Tibial nerve (tissue), 4 donors: ENCODE measurements around the gene NKAIN4. TPM values are rescaled to one million over a fixed set of nuclear protein-coding genes. Genes with fewer than 3 reads are reported as not detected.
A peak's percentile ranks its signal among the peaks of the same experiment; 100 is the strongest.

Source experiments
- DNase-seq, 2 donors: peaks; one replicate each; pipeline ENCODE4 v3.0.0-alpha.2; 2019; ENCODE audit warnings: low spot score in 2 of 2
- H3K27ac ChIP-seq, 4 donors: fragments of 200-600 bp; sonication (generic) in 3 of 4; one replicate each; pipeline ENCODE4 v1.5.1; 2017 to 2019; ENCODE audit warnings: mild to moderate bottlenecking in 1 of 4
- H3K27me3 ChIP-seq, 2 donors: fragments of 200-600 bp; sonication (generic) in 1 of 2; one replicate each; pipeline versions ENCODE4 v1.5.1 to v1.6.0; 2017 to 2019
- H3K36me3 ChIP-seq, 3 donors: fragments of 200-600 bp; sonication (generic); one replicate each; pipeline ENCODE4 v1.5.1; 2018 to 2019
- H3K4me1 ChIP-seq, 4 donors: fragments of 200-600 bp; sonication (generic) in 3 of 4; one replicate each; pipeline ENCODE4 v1.5.1; 2017 to 2019
- H3K4me3 ChIP-seq, 4 donors: fragments of 200-600 bp; sonication (generic) in 3 of 4; one replicate each; pipeline ENCODE4 v1.5.1; 2017 to 2019; ENCODE audit warnings: mild to moderate bottlenecking in 1 of 4, moderate library complexity in 1 of 4
- H3K9me3 ChIP-seq, 4 donors: fragments of 200-600 bp; sonication (generic) in 3 of 4; one replicate each; pipeline ENCODE4 v1.5.1; 2017 to 2019
- CTCF ChIP-seq, 5 experiments: fragments of 200-600 bp in 3 of 5; fragments of 450-650 bp in 2 of 5; sonication (generic) in 3 of 5; IDR thresholded peaks; one replicate each; pipeline ENCODE4 v1.5.1; 2016 to 2019; ENCODE audit warnings: antibody characterized with exemption in 5 of 5, mild to moderate bottlenecking in 3 of 5, moderate library complexity in 2 of 5
- EP300 ChIP-seq, 2 donors: sonication (generic); formaldehyde crosslinking; IDR thresholded peaks; one replicate each; pipeline ENCODE4 v1.6.1; 2017; ENCODE audit warnings: antibody characterized with exemption in 2 of 2, mild to moderate bottlenecking in 1 of 2
- POLR2A ChIP-seq, 2 donors: fragments of 450-650 bp; IDR thresholded peaks; one replicate each; pipeline ENCODE4 v1.6.1; 2017; ENCODE audit warnings: antibody characterized with exemption in 2 of 2, mild to moderate bottlenecking in 2 of 2, moderate library complexity in 2 of 2
- WGBS, 2 donors: methylation state at CpG; one replicate each; pipeline ENCODE4 v1.1.5; 2018; 5-methylcytosine and 5-hydroxymethylcytosine counted together
- total RNA-seq, 4 donors: library from RNA; depleted of rRNA; stranded (reverse); fragments of >200 nt; gene quantifications; one replicate each; pipeline ENCODE4 v1.1.0, GENCODE V29; 2016

Gene NKAIN4
- total RNA-seq, result 1 to 10 TPM; 1.2 to 7.2 (median 3.1) TPM

GRCh38 chr20:63254232-63254605 is at the start of gene NKAIN4:
Gene NKAIN4 (minus strand): TSS chr20:63254463. CDS start chr20:63254450, 13 bp downstream.
- H3K4me3 ChIP-seq, result peak within 1 kb of the TSS; percentile 22 to 55 (median 23)
- no peaks in the 10 kb centered on the region for H3K36me3 ChIP-seq
- H3K27me3 ChIP-seq, result peaks cover 0 to 73% of the 10 kb centered on the region in 2 donors
- H3K9me3 ChIP-seq, result no peaks in the 10 kb centered on the region
- TF ChIP-seq EP300 (IDR thresholded peaks at IDR 0.05), result no peak
- TF ChIP-seq POLR2A (IDR thresholded peaks at IDR 0.05), result no peak
- no peak for TF ChIP-seq CTCF (IDR thresholded peaks at IDR 0.05)
- H3K27ac ChIP-seq, result peak within 1 kb of the TSS in 3 of 4 donors; percentile 12 to 63 (median 43)
- DNase-seq, result no peak
- H3K4me1 ChIP-seq, result peaks cover 0 to 33% (median 8%) of the 10 kb centered on the region in 4 donors
- 1% methylated on average over 23 to 33 of the region's 46 CpGs for WGBS, 2 donors

GRCh38 chr20:63303095-63303666 is 48.9 kb upstream of the NKAIN4 start:
- TF ChIP-seq CTCF (IDR thresholded peaks at IDR 0.05) (no peak), POLR2A (IDR thresholded peaks at IDR 0.05) (no peak), EP300 (IDR thresholded peaks at IDR 0.05) (no peak)
- DNase-seq, result no peak

GRCh38 chr20:63301671-63302070 is 47.4 kb upstream of the NKAIN4 start:
- H3K9me3 ChIP-seq, result peaks cover 0 to 17% (median 4%) of the 10 kb centered on the region in 4 donors
- no peak overlapping the region for H3K27ac ChIP-seq
- WGBS, 2 donors, result 98 to 100% methylated on average over 1 of the region's 1 CpG
- no peak for TF ChIP-seq EP300 (IDR thresholded peaks at IDR 0.05)
- TF ChIP-seq POLR2A (IDR thresholded peaks at IDR 0.05), result no peak
- TF ChIP-seq CTCF (IDR thresholded peaks at IDR 0.05), result no peak
- no peak for DNase-seq
- no peaks in the 10 kb centered on the region for H3K36me3 ChIP-seq
- peaks cover 0 to 50% of the 10 kb centered on the region in 2 donors for H3K27me3 ChIP-seq
- no peak overlapping the region for H3K4me3 ChIP-seq
- H3K4me1 ChIP-seq, result peaks cover 0 to 9% (median 0%) of the 10 kb centered on the region in 4 donors

More at GRCh38 chr20:63303095-63303666, 48.9 kb upstream of the NKAIN4 start:
- no peaks in the 10 kb centered on the region for H3K4me1 ChIP-seq
- WGBS, 2 donors, result 62 to 65% methylated on average over 5 of the region's 5 CpGs
- no peak overlapping the region for H3K27ac ChIP-seq
- no peak overlapping the region for H3K4me3 ChIP-seq
- H3K36me3 ChIP-seq, result no peaks in the 10 kb centered on the region
- H3K27me3 ChIP-seq, result peaks cover 0 to 50% of the 10 kb centered on the region in 2 donors
- peaks cover 0 to 17% (median 4%) of the 10 kb centered on the region in 4 donors for H3K9me3 ChIP-seq

- TF ChIP-seq POLR2A (IDR thresholded peaks at IDR 0.05) (no peak), CTCF (IDR thresholded peaks at IDR 0.05) (no peak), EP300 (IDR thresholded peaks at IDR 0.05) (no peak)
- no peak overlapping the region for H3K27ac ChIP-seq
- peaks cover 0 to 17% (median 0%) of the 10 kb centered on the region in 4 donors for H3K4me1 ChIP-seq
- H3K9me3 ChIP-seq, result peaks cover 0 to 17% (median 4%) of the 10 kb centered on the region in 4 donors
- DNase-seq, result no peak
- no peak overlapping the region for H3K4me3 ChIP-seq
- H3K27me3 ChIP-seq, result peaks cover 0 to 63% of the 10 kb centered on the region in 2 donors
- H3K36me3 ChIP-seq, result no peaks in the 10 kb centered on the region
- WGBS, 2 donors, result 80 to 84% methylated on average over 16 to 17 of the region's 17 CpGs
Observed at GRCh38 chr20:63298731-63299312, 44.6 kb upstream of the NKAIN4 start.
